ENCODE results near the gene PRKAG2.
"Not testable (repeated sequence)": the region's sequence is repeated elsewhere in the genome, so short reads cannot be mapped to it uniquely, and the experiment has no call there.

Gene PRKAG2

DNA sequence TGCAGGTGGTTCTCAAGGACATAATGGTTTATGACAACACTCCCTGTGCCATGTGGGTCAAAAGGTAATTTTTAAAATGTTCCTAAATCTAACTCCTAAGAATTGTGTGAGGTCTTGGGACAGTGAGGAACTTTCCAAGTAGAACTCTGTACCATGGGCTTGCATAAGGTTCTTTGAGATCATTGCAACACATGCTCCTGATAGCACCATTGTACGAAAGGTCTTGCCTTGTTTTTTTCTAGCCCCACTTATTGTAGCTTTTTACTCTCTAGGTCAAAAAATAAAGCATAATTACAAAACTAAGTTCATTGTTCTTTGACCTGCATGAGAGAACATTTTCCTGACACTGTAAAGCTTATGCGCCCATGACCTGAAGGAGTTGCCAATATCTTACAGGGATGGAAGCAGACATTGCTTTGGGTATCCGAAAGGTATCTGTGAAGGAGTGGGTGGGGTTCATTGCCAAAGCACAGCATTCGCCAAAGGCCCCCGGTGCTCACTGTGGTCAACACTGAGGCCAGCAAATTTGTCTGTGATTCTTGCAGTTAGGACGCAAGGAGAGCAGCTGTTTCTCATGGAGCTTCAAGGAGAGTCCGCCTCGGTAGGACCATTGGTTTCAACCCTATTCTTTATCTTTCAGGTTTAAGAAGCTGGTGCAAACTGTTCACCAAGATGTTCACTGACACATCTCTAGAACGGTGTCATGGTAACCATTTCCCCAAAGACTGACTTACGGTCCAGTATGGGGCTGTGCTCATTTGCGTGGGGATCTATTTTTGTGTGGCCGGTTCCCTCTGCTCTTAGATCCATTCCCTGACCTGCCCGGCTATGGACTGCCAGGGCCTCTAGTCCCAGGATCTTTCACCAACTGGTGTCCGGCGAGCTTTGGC, 7.6 kb upstream of the PRKAG2 start:
- no peak for DNase-seq

DNA sequence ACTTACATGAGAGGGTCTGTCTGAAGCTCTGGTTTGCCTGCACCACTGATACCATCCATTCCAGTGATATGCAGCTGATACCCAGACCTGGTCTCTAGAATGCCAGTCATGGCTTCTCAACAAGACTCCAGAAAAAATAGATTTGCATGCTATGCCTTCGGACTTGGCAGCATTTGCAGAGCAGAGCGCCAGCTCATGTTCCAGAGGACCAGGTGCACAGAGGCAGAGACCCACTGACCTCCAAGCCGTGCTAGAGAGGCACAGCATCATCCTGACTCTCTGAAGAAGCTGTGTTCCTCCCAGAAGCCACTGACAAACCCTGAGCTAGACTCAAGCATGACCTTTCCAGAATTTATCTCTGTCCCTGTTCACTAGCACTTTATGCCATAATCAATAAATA, 6.9 kb upstream of the PRKAG2 start:
- DNase-seq = no peak

DNA sequence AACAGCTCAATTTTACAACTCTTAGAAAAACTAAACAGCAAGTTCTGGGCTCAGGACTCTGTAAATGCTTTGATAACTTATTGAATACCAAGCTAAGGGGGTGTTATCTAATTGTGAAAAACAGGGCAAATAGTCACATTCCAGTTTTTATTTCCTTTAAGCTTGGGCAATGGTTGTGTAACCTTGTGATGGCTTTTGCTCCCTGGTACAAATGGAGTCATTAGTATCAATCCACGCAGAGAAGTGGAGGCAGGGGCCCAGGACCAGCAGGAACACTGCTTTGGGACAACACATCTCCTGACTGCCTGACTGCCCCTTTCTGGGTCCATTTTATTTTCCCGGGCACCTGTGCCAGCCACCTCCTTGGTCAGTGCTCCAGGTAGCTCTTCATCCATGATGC, 5.8 kb upstream of the PRKAG2 start:
- no peak for DNase-seq

DNA sequence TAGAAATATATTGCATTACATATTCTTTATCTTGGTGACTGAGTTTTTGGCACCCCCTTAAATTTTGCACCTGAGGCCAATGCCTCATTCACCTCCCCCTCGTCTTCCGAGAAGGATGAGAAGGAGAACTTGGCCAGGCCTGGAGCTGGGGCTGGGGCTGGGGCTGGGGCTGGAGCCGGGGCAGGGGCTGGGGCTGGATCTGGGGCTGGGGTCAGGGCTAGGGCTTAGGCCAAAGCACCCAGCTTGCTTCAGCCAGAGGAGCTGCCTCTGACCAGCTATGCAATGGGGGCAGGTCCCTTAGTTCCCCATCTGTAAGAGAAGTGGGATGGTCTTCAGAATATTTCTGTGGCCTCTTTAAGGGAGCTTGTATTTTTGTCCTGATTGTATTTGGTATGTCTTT, 3.8 kb upstream of the PRKAG2 start:
- DNase-seq = no peak

DNA sequence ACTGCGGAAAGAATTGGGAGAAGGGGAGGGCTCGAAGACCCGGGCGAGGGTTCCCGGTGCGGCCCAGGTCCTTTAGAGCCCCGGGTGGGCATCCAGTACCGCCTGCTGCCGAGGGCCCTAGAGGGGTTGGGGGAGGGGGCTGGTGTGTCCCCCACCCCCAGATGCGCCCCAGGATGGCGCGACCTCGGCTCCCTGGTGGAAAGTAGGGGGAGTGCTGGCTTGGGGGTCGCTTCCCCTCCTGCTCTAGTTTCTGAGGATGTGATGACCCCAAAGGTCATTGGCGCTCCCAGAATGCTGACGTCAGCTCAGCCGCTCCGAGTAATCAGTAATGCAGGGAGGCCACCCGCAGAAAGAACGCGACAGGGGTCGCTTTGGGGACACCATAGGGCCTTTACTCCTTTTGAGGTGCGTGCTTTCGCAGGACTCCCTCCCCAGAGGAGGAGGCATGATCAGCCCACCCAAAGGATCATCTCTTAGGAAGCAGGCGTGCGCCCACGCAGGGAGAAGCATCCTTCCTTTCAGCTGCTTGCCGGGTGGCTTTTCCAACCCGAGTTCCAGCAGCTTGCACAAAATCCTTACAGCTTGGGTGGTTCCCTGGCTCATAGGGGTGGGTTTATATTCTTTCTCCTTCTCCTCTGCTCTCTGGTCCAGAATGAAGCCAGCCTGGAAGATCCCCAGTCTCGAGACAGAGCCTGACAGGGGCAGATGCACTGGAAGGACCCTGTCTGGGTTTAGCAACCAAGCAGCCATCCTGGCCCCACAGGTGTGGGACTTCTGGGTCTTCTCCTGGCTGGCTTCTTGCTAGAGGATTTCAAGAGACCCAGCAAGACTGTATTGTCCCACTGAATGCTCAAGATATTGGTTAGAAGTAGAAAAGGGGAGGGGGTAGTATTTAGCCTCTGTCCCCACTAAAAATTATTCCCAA, 1.3 kb upstream of the PRKAG2 start:
- no peak for DNase-seq

DNA sequence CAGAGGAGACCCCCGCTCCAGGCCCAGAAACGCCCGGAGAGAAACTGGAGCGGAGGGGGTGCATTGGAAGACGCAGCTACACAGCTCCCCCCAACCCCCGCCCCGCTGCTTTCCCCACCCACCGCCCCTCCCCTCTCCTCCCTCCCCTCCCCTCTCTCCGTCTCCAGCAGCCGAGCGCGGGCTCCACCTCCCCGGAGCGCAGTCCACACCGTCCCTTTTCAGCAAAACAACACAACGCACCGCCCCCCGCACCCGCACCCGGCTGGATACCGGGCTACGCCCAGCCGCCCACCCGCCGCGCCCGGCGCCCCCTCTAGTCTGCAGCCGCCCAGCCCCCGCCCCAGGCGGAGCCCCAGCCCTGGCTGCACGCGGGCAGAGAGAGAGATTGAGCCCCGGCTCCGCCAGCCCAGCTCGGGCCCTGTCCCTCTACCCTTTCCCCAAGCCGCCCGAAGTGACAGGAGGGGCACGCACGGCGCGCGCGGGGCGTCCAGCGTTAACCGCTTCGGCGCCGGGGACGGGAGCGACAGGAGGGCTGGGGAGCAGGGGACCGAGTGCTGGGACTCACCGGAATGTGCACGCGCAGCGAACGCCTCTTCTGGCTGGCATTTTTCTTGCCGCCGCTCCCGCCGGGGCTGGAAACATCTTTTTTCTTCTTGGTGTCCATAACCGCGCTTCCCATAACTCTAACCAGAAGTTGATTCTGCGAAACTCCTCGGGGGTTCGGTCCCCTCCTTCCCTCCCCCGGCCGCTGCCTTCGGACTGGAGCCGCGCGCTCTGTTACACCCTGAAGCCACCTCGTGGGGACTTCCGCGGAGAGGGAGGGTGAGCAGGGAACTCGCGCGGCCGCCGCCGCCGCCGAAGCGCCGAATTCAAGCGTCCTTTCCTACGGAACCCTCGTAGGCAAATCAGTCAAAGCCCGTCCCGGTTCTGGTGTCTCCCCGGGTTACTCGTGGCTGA, 695 bp downstream of the PRKAG2 start:
- peak; percentile 6 for DNase-seq

DNA sequence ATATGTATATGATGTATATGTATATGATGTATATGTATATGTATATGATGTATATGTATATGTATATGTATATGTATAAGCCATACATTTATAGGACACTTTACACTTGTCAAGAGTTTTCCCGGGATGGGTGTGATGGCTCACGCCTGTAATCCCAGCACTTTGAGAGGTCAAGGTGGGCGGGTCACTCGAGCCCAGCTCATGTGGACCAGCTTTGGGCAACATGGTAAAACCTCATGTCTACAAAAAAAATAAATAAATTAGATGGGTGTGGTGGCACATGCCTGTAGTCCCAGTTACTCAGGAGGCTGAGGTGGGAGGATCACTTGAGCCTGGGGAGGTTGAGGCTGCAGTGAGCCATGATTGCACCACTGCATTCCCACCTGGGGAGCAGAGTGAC, 2.4 kb downstream of the PRKAG2 start:
- not testable (repeated sequence) for DNase-seq

DNA sequence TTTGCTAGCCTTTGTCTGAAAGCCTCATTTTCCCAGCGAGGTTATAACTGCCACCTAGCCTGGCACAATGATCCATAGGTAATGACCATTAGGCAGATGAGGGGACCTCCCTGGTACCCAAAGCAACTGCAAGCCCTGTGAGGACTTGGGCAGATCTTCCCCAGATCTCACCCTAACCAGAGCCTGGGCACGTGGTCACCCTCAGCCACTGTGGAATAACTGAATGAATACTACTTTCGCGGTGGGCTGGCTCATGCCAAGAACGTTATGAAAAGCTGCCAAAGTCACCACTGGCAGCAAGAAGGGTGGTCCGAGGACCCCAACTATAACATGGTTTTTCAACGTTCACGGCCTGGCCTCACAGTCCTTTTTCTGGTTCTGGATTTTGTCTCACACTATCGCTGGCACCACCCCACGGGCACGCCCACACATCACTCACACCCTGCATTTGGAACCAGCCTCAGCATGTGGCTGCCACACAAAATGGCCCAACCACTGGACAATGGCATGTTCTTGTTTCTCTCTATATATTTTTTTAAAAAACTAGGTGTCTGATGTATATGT, 3.4 kb downstream of the PRKAG2 start:
- DNase-seq = no peak

DNA sequence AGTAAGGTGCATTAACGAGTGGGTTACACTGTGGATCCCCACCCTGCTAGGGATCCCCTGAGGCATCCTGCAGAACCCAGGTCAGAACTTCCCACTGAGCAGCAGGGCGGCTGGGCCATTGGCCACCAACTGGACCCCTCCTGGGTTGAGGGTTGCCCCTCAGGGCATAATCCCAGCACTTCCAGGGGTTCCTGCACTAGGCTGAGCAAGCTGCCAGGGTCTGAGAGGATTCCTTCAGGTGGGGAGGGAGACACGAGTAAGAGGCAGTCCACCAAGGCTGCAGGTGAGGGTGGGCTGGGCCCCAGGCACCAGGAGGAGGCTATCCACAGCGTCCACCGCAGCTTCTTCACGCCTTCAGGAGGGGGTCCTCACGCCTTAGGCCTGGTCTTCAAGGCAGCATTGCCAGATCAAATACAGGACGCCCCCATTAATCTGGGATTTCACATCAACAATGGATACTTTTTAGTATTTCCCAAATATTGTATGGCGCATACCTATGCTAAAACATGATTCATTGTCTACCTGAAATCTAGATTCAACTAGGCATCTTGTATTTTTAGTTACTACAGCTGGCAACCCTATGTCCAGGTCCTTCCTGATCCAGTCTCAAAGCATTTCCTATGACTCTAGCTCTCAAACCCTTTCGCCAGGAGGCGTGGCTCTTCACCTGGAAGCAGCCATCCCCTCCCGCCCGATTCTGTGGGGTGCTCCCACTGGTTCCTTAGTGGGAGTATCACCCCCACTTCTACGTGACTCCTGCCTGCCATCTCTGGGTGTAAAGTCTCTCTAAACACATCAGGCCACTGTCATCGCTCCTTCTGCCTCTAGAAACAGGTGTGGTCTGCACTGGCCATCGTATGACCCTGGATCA, 4.1 kb downstream of the PRKAG2 start:
- no peak for DNase-seq

DNA sequence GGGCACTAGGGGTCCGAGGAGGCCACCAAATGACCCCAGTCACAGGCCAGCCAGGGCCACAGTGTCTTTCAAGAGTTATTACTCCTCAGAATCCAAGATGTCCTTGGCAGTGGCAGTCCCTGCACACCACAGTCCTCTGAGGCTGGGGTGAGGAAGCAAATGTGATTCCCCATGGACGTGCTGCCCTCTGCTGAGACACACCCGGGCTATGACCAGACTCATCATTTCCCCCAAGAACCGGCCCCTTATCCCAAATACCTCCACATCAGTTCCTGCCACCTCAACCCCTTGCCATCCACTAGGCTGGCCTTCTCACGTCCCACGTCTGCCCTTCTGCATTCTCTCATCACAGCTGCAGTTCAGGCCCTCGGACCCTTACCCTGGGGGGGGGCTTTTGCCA, 5.0 kb downstream of the PRKAG2 start:
- no peak for DNase-seq

DNA sequence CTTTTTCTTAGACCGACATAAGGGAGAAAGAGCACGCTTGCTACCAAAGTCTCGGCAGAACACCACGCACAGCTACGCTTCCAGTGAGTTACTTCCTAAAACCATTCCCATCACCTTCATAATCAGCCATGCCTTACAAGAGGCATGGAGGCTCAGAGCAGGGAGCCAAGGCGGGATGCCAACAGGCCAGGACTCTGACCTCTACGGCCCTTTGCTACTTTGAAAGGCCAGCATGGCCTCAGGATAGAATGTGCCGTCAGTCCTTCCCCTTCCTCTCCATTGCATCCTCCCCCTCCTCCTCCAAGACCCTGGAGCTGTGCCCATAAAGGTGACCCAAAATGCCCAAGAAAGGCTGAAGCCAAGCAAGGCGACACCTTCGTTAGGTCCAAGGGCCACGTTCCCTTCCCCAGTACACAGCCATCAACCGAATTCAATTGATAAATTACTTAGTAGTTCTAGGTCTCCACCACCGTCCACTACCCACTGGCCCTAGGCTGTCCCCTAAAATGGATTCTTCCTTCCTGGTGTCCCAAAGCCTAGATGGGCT, 5.7 kb downstream of the PRKAG2 start:
- no peak for DNase-seq

DNA sequence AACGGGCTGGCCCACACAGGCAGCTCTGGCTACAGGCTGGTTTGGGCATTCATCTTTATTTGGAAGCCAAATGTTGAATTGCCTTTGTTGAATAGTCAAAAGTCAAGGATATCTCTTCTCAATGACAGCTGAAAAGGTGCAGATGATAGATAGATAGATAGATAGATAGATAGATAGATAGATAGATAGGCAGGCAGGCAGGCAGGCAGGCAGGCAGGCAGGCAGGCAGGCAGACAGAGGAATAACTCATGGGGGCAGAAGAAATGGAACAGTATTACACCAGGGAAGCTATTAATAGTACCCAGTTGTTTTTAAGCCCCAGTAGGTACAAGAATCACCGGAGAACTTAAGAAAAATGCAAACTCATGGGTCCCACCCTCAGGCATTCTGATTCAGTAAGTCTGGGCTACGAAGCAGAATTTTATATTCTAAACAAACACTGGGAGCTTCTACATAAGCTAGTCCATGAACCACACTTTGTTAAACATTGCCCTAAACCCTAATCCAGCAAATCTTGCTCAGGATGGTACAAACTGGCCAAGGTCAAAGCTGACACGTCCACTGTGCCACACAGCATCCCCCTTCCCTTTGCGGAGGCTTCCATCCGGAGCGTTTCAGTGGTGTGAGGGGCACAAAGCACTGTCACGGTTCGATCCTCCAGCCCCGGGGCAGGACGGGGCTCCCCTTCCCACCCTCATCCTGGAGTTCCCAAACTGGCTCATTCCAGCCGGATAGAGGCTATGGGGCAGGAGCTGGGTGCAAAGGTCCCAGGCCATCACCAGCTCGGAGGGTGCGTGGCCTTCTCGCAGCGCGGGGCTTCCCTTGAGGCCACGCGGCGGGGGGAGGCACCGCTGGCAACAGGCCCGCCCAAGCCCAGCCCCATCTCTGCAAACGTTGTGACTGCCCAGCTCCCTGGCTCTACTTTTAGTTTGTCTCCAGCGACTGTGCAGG, 6.7 kb downstream of the PRKAG2 start:
- DNase-seq = no peak

DNA sequence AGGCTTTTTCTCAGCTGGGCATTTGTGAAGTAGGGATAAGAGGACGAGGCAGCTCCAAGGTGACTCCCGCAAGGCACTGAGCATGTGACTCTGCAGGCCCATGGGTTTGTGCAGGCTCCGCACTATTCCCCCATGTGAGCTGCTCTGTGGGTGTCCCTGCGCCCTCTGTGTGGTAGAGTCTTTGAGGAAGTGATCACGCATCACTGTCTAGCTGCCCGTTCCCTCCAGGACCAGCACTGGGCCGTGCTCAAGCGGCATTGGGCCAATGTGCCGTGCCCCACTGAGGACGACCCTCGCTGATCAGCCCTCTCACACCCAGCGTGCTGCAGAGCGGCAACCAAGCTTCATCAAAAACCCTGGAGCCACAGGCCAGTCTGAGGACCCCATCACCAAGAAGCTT, 7.5 kb downstream of the PRKAG2 start:
- no peak for DNase-seq

DNA sequence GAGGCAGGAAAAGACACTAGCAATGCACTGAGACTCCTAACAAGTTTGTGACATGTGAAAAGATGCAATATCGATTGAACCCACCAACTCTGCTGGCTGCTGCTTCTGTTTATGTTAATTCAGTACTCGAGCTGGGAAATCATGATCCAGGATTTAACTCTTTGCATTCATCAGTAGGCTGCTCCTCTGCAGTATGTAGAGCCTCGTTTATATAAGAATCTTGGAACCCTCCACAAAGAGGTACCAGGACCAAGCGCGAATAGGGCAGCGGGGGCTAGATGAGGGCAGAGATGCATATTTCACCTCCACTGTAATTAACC, 7.8 kb downstream of the PRKAG2 start:
- no peak for DNase-seq

DNA sequence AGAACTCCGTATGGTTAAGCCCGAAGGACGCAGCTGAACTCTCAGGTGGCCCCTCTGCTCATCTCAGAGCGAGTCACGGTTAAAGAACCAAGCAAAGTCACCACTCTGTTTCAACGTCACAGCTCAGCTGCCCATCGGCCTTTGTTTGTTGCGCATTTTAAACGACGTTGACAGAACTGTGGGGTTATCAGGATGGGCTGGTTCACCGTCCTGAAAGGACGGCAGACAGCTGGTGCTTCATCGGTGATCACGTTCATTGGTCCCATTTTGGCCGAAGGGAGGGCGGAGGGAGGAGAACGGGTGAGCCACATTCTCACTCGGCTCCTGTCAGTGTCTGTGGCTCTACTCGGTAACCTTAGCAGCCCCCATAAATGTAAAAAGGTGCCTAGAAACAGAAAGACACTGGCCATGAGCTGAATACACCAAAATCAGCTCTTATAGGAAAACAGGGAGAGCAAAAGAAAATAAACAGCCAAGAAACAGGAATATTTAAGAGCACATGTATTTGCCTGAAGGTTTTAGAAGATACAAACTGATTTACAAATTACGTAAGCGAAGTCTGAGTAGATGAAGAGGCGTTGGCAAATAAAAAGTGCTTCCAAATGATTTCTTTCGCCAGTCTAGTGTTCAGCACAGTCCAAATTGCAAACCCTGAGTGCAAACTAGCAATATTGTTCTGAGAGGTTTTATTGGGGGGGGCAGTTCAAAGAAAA, 8.4 kb downstream of the PRKAG2 start:
- no peak for DNase-seq

DNA sequence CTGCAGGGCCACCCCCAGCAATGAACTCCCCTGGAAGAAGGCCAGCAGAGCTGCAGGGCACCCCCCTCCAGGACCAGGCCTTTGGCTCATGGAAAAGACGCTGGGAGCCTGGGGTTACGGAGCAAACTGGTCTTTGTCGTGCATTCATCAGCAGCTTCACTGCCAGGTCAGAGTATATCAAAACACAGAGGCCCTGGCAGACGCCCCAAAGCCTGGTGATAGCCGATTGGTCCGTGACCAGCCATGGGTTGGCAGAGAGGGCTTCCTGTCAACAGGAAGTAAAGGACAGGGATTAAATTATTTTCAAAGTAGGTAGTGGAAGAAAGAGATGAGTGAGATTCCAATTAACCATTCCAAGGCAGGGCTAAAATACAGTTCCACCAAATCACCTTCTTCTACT, 9.0 kb downstream of the PRKAG2 start:
- DNase-seq = no peak

DNA sequence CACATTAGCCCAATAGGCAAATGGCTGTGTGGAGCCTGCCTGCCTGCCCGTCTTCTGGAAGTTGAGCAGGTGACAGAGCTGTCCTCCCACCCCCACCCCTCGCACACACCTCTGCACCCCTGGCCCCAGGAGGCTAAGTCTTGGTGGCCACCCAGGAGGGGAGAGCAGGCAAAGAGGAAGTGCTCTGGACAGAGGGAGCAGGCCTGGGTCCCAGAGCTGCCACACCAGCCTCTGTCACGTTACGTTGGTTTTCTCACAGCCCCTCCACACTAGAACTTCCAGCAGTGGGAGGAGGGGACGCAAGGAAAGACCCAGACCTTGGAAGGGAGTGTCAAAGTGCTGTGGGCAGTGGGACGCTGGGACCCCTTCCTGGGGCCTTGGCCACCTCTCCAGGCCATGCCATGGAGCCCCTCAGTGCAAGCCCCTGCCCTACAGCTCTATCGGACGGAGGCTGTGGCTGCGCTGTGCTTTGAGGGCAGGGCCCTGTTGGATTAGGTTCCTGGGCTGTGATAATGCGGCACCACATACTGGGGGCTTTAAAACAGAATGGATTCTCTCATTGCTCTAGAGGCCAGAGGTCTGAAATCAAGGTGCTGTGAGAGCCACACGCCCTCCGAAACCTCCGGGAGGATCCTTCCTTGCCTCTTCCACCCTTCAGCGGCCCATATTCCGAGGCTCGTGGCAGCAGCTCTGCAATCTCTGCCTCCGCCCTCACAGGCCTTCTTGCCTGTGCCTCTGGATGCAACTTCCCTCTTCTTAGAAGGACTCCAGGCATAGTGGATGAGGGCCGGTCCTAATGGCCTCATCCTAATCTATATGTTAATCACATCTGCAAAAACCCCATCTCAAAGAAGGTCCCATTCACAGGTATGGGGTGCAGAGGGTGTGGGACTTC, 9.9 kb downstream of the PRKAG2 start:
- DNase-seq = no peak

DNA sequence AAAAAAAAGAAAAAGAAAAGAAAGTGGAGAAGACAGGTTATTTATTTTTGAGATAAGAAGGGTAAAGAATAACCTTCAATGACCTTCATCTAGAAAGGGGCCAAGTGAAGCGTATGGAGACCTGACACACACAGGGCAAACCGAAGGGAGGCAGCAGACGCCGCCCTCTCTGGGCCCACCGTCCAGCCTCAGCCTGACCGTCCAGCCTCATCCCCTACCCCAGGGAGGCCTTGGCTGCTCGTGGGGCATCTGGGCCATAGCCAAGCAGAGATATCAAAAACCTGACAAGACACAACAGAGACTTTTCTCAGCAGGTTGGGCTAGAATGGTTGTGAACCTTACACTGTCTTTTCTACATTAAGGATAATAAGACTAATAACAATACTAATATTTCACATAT, 10.9 kb downstream of the PRKAG2 start:
- DNase-seq = no peak

All from fibroblast of skin of scalp (primary cell).